ENCODE results near the gene MAP3K9. TPM values are rescaled to one million over a fixed set of nuclear protein-coding genes. Genes with fewer than 3 reads are reported as not detected.

Gene MAP3K9
- total and polyA plus RNA-seq, 2 of the 8 experiments (the other 6 are each of a cell fraction or from before 2014, with no cell fraction given), result 9.8 to 24.7 TPM

DNA sequence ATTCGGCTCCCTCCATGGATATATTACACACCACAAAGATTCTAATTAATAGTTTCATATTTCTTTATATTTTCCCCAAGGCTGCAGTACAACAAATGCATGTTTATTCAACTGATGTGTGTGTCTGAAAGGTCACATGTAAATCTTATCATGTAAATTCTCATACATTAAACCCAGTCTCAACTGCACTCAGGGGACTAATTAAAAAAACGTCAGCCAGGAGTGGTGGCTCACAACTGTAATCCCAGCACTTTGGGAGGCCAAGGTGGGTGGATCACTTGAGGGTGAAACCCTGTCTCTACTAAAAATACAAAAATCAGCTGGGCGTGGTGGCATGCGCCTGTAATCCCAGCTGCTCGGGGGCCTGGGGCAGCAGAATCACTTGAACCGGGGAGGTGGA lies 67.8 kb downstream of the MAP3K9 start (continued):
- TF ChIP-seq SP2 (IDR thresholded peaks at IDR 0.05; ENCODE audit: low read length) (no peak), SP4 (IDR thresholded peaks at IDR 0.05; ENCODE audit: low read length) (no peak), NRF1 (IDR thresholded peaks at IDR 0.05; ENCODE audit: low read depth, low read length) (no peak), KDM5A (IDR thresholded peaks at IDR 0.05; ENCODE audit: low read length) (no peak)

All from H1 (cell line).